ENCODE measurements around the gene ANKRD17. TPM values are rescaled to one million over a fixed set of nuclear protein-coding genes. Genes with fewer than 3 reads are reported as not detected.

Gene ANKRD17
- total RNA-seq, 1 donor from 2014 or later, result 87.9 TPM

DNA sequence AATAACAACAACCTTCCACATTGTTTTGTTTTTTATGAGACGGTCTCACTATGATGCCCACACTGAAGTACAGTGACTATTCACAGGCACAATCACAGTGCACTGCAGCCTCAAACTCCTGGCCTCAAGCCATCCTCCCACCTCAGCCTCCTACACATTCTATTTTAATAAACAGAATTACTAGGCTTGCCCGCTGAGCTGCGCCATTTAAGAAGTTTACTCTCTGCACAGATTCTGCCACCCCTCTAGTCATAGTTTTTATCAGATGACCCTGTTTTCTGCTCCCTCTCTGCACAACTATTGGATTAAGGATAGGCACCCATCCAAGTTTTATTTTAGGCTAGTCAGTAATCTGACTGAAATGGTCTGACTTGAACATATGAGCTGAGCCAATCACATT is 177.8 kb downstream of the ANKRD17 start:
- Mint-ChIP-seq H3K9me3 (no peaks in the 10 kb centered on the region), H3K4me1 (no peaks in the 10 kb centered on the region), H3K4me3 (no peak overlapping the region), H3K36me3 (ENCODE audit: low read depth) (peaks cover 11% of the 10 kb centered on the region), H3K27me3 (ENCODE audit: low read depth) (no peaks in the 10 kb centered on the region), H3K27ac (ENCODE audit: unreplicated experiment) (no peak overlapping the region)
- no peak for DNase-seq (ENCODE audit: low read depth, low spot score)
- TF ChIP-seq CTCF (conservative IDR thresholded peaks at IDR 0.05), result no peak

GRCh38 chr4:73075832-73076231 is 182.8 kb downstream of the ANKRD17 start:
- no peak for DNase-seq (ENCODE audit: low read depth, low spot score)
- H3K4me1 Mint-ChIP-seq, result no peaks in the 10 kb centered on the region

DNA sequence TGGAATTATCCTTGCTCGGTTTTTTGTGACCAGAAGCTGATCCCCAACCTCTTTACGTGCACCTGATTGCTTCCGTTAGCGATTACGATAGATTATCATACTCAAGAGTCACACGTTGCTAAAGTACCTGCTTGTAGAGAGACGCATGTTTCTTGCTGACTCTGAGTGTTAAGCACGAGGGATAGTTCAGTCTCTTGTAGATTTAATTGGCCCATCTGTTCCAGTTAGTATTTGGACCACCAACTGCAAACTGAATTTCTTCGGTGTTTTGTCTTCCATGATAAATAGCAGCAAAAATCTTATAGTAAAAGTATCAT is 188.6 kb downstream of the ANKRD17 start:
- no peak for TF ChIP-seq CTCF (conservative IDR thresholded peaks at IDR 0.05)
- Mint-ChIP-seq H3K4me1 (peaks cover 24% of the 10 kb centered on the region), H3K27me3 (ENCODE audit: low read depth) (peaks cover 3% of the 10 kb centered on the region), H3K36me3 (ENCODE audit: low read depth) (peaks cover 2% of the 10 kb centered on the region), H3K9me3 (no peaks in the 10 kb centered on the region), H3K4me3 (peak overlapping the region; percentile 88), H3K27ac (ENCODE audit: unreplicated experiment) (peak overlapping the region; percentile 99)
- DNase-seq (ENCODE audit: low read depth, low spot score), result no peak

More at GRCh38 chr4:73075832-73076231, 182.8 kb downstream of the ANKRD17 start:
- no peaks in the 10 kb centered on the region for H3K9me3 Mint-ChIP-seq
- no peak overlapping the region for H3K27ac Mint-ChIP-seq (ENCODE audit: unreplicated experiment)
- TF ChIP-seq CTCF (conservative IDR thresholded peaks at IDR 0.05), result no peak
- peaks cover 7% of the 10 kb centered on the region for H3K36me3 Mint-ChIP-seq (ENCODE audit: low read depth)
- no peaks in the 10 kb centered on the region for H3K27me3 Mint-ChIP-seq (ENCODE audit: low read depth)
- no peak overlapping the region for H3K4me3 Mint-ChIP-seq

DNA sequence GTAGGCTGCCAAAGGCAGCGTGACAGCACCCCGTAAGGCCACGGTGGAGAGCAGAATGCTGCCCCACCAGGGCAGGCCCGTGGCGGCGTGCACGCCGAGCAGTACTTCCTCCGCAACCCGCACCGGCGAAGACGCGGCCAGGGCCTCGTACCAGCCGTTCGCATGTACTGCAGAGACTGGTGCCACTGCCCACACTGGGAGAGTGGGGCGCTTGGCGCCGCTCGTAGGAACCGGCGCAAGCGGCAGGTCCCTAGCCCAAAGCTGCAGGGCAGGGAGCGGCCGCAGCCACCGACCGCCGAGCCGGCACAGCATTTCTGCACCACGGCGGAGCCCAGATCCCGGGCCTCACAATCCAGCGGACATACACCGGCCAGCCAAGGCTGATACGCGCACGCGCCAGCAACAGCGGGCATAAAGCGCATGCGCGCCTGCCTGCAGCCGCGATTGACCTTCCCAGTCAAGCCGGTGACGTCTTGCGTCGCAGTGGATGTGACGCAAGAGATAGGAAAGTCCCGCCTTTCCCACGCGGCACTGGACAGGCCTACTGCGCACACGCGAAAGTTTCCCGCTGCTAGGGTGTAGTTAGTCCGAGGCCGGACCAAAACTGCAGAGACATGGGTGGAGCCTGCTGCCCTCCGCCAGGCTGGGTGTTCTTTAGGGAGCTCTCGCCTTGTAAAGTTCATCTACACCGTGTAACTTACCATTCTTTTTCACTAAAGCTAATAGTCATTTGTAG is 189.1 kb downstream of the ANKRD17 start, which contains the start of gene COX18:
Gene COX18 (minus strand): TSS at position 379 of the 736 bp plus-strand sequence. CDS start 67 bp downstream, at position 312.
- Mint-ChIP-seq H3K36me3 (ENCODE audit: low read depth) (peaks cover 2% of the 10 kb centered on the region), H3K9me3 (no peaks in the 10 kb centered on the region), H3K27me3 (ENCODE audit: low read depth) (peaks cover 3% of the 10 kb centered on the region), H3K27ac (ENCODE audit: unreplicated experiment) (peak within 1 kb of the TSS; percentile 99), H3K4me1 (peaks cover 24% of the 10 kb centered on the region), H3K4me3 (peak within 1 kb of the TSS; percentile 88)
- no peak for TF ChIP-seq CTCF (conservative IDR thresholded peaks at IDR 0.05)
- peak; percentile 92 for DNase-seq (ENCODE audit: low read depth, low spot score)

DNA sequence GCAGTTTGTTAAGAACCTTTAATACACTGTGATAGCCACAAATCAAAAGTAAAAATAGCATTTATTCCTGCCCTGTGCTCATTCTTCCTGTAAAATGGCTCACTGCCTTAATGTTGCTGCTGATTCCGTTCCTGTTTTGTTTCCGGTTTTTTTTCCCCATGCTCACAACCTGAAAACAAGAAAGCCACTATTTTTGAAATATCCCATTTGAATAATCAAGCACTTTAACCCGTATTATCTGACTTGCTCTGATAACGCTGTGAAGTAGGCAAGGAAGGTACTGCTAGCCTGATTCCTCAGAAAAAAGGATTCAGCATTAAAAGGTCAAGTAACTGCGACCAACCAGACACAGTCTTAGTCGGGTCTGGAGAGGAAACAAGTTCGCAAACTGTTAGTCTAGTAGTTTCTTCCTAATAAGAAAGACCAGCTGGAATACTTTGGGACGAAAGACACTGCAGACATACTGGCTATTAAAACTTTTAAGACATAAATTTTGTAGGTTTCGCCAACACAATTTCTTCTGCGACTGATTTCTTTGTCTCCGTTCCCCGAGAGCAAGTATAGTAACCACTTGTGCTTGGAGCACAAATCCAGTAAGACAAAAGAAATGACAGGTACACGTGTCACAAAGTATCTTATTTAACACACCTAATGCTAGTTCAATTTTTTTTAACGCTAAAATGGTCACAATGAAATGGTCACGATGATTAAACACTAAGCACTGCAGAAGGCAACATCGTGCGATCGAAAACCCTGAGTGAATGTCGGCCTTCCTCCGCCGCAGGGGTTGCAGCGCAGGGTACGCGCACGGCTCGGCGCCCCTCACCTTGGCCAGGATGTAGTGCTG is 189.9 kb downstream of the ANKRD17 start:
- peak; percentile 8 for DNase-seq (ENCODE audit: low read depth, low spot score)
- peak overlapping the region; percentile 88 for H3K4me3 Mint-ChIP-seq
- H3K27me3 Mint-ChIP-seq (ENCODE audit: low read depth), result peaks cover 3% of the 10 kb centered on the region
- TF ChIP-seq CTCF (conservative IDR thresholded peaks at IDR 0.05), result peak; percentile 22
- H3K36me3 Mint-ChIP-seq (ENCODE audit: low read depth), result peaks cover 7% of the 10 kb centered on the region
- peak overlapping the region; percentile 99 for H3K27ac Mint-ChIP-seq (ENCODE audit: unreplicated experiment)
- H3K9me3 Mint-ChIP-seq, result no peaks in the 10 kb centered on the region
- peaks cover 24% of the 10 kb centered on the region for H3K4me1 Mint-ChIP-seq
